HG03378 (cell line): Measurements from ENCODE around the gene CFAP157.

ENCODE experiments used
- ATAC-seq: cut with Tn5 transposase; IDR thresholded peaks from one replicate; pipeline ENCODE4 v1.9.1; 2021; ENCODE audit warnings: mild to moderate bottlenecking, moderate library complexity; ENCODE audit not compliant: unreplicated experiment

Gene CFAP157

DNA sequence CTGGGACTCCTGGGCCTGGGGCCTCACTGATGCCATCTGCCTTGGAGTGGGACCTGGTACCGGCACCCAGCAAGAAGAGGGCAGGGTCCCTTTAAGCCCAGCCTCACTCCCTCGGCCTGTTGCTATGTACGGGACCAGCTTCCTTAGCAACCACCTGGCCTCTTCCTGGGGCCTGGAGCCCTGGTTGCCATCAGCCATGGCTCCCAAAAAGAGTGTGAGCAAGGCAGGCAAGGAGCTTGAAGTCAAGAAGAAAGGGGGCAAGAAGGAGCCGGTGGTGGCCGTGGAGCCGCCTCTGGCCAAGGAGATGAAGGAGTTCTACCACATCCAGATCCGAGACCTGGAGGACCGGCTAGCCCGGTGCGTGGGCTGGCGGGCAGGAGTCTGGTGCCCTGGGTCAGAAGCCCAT is at the start of gene CFAP157:
CFAP157 (plus strand) TSS at position 153 of the 406 bp plus-strand sequence; CDS start at position 197, 44 bp downstream.
- ATAC-seq = no peak

DNA sequence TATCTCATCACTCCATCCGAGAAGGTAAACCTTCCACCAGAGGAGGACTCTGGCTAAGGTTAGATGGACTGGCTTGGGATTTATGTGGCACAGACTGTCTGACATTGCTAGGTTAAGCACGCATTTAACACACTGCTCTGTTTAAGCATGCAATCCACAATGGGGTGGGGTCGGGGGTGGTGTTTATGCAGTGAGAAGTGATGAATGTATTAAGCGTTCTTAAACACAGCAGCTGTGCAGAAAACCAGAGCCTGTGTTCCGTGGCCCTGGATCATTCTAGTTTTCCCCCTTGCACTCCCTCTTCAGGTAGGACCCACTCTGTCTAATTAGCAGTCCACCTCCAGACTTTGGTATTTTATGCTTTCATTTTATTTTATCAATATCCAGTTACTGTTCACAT is 48.4 kb upstream of the CFAP157 start:
- ATAC-seq = no peak

DNA sequence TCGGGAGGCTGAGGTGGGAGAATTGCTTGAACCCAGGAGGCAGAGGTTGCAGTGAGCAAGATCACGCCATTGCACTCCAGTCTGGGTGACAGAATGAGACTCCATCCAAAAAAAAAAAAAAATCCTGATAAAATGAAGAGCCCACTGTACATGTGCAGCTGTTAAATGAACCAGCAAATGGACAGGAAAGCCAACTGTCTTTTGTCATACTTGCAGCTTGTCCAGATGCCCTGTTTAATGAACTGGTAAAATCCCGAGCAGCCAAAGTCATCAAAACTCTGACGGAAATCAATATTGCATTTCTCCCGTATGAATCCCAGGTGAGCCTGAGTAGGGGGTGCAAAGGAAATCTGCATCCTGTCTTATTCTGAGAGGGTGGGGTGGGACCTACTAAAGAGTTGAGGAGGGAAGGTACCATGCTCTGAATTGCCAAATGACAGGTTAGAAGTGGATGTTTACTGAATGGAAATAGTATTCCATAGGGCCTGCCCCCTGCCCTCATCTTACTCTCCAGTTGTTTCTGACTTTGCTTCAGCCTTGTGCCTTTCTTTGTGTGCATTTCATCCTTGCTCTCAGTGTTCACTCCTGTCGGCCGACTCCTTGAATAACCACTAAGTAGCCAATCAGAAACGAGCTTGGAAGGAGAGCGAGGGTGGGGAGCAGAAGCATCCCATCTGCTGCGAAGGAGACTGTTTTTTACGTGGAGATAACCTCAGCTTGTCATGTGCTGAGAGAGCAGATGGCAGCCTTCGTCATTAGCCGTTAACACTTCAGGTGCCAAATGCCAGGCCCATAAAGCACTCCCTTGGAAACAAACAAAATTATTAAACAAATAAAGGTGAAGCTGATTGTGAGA is 45.7 kb upstream of the CFAP157 start:
- ATAC-seq = no peak

DNA sequence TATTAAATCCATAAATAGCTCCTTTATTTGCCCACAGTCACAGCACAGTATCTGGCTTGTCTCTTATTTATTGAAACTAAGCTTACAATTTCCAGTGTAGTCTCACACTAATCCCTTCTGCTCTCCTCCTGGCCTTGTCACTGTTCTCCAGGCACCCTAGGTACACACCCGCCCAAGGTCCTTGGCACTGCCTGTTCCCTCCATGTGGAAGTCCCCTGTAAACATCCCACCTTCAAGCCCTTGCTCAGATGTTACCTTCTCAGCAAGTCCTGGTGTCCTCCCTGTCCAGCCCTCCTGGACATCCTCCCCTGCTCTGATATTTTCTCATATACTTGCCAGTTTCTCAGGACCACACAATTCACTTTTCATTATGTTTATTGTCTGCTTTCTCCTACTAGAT is 44.2 kb upstream of the CFAP157 start:
- ATAC-seq = no peak

DNA sequence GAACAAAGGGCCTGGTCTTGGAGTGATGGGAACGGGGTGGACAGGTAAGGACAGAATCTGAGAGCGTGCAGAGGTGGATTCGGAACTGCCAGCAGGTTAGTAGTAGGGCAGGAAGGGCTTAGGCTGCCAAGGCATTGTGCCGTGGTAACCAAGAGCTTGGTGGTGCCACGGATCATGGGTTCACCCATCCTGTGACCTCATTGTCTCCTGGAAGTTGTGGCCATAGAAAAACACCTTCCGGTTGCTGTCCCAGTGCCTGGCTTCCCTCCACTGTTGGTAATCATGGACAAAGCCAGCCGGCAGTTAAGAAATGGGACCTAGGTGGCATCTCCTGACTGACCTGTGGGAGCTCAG is 42.5 kb upstream of the CFAP157 start:
- ATAC-seq = no peak

DNA sequence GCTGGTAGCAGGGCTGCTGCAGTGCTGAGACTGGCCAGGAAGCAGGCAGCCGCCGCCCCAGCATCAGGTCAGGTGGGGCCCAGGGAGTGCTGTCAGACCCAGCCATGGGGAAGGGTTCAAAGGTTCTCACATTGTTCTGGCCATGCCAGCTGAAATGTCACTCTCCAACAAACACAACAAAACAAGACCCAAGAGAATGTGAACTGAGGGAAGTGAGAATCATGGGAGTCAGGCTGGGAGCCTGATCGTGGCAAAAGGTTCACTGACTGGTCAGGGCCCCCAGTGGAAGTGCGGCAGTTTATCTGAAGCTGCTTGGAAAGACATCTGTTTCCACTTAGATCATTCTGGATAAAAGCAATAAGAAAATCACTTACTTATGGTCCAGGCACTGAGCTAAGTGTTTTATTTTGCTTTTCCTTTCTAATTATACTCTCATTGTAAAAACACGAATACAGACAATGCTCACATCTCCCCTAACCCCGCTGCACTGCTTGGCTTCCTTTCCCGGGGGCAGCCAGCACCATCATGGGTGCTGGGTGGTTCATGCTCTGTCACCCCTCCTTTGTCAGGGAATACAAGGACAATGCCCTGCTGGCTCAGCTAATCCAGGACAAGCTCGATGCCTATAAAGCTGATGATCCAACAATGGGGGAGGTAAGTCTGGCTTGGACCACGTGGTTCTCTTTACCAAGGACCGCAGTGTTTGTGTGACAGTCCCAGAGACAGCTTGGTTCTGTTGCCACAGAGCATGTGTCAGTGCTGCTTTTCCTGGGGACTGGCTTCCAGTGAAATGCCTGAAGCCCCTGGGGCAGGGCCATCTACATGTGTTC is 41.9 kb upstream of the CFAP157 start:
- no peak for ATAC-seq

DNA sequence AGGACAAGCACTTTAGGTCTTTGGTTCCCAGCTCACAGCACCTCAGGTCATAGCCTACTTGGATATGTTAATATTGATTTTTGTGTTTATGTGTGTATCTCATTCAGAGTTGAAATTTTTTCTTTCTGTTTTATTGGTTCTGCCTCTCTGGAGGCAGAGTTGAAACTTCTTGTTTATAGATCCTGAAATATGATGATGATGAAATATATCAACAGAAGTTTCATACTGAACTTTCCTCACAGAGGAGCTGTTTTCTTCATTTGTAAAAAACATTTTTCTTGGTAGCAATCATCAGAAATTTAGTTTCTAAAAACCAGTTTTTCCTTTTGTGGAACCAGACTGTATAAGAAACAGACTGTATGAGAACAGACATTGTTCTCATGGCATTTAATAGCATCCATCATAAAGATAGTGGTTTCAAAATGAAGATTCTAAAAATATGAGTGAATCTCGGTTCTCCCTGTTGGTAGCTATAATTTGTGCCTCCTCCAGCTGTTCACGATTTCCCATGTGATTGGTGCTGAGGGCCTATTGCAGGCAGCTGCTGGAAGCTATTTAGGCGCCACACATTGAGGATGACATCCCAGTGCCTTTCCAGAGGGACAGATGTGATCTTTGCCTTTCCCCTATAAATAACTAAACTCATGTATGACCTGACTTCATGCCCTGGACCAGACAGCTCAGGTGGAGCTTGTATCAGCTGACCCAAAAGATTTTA is 39.5 kb upstream of the CFAP157 start:
- ATAC-seq = no peak

DNA sequence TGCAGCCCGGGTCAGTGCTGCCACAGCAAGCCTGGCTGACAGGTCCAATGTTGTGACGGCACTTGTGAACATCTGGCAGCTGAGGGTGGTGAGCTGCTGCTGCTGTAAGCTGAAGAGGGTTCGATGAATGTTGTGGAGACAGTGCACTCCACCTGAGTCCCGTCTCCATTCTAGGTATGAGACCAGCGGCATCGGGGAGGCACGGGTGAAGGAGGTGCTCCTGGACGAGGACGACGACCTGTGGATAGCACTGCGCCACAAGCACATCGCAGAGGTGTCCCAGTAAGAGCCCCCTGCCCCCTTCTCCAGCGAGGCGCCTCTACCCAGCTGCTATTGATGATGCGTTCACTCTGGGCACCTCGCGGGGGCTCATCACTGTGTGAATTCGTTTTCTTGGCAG is 38.9 kb upstream of the CFAP157 start:
- ATAC-seq = no peak

DNA sequence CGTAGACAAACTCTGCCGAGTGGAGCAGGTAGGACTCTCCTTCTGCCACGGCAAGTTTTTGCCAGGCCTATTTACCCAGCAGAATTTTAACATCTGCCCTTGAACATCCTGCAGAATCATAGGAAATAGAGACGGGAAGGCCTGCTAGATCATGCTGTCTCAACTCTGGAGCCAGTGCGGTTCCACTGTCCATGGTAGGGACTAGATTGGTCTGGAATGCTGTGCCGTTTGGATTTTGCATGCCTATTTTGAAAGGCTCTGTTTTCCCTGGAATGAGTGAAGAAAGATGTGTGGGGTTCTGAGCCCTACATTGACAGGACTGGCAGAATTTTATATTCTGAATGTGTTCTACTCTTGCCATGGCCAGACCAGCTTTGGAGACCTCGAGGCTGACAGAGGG is 33.6 kb upstream of the CFAP157 start:
- ATAC-seq = no peak

DNA sequence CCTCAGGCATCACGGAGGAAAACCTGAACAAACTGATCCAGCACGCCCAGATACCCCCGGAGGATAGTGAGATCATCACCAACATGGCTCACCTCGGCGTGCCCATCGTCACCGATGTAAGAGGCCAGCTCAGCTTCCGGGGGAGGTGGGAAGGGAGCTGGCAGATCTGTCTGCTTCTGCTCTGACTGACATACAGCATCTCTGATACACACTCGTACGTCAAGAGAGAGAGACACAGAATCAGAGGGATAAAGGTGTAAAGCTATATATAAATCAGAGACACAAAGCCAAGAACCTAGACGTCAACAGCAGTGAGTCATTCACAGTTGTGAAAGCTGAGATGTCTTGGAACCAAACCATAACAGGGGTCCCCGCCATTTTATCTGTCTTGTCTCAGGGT is 30.1 kb upstream of the CFAP157 start:
- no peak for ATAC-seq

DNA sequence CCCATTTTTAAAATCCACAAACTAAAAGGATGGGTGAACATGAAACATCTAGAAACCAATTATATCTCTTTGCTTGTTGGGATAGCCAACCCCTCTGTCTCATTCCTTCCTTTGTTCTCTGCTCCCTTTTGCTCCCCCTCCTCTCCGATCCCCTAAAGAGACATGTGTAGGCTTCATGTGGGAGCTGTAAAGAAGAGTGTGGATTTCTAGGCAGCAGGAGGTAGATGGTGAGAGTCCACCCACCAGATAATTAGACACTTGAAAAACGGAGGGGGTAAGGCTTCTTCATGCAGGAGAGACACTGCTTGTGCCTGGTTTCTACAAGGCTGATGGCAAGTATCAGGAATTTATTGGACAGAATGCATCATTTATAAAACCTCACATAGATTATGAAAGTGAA is 27.3 kb upstream of the CFAP157 start:
- no peak for ATAC-seq

DNA sequence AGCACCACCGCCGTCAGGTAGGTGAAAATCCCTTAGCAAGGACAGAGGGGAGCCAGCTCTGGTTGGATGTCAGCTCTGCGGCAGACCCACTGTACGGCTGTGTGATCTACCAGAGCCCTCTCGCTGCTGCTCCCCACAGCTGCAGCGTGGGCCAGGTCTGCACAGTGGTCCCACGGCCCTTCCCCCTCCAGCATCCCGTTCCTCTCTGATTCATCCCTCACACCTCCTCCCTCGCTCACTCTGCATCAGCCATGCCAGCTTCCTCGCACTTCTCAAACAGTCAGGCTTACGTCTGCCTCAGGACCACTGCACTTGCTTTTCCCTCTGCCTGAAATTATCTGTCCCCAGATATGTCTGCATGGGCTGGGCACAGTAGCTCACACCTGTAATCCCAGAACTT is 26.6 kb upstream of the CFAP157 start:
- no peak for ATAC-seq

DNA sequence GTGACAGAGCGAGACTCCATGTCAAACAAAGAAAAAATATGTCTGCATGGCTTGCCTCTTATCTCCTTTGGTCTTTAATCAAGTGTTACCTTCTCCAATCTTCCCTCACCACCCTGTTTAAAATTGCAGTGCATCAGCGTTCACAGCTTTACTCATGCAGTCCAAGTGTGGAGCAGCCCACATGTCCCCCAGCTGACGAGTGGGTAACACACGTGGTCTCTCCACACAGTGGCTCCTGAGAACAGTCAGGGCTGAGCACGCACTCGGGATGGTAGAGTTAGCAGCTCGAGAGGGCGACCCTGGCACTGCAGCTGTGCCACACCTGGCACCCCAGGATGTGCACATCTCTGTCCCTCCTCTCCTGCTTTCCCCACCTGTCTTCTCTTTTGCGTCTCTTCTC is 25.9 kb upstream of the CFAP157 start:
- no peak for ATAC-seq

DNA sequence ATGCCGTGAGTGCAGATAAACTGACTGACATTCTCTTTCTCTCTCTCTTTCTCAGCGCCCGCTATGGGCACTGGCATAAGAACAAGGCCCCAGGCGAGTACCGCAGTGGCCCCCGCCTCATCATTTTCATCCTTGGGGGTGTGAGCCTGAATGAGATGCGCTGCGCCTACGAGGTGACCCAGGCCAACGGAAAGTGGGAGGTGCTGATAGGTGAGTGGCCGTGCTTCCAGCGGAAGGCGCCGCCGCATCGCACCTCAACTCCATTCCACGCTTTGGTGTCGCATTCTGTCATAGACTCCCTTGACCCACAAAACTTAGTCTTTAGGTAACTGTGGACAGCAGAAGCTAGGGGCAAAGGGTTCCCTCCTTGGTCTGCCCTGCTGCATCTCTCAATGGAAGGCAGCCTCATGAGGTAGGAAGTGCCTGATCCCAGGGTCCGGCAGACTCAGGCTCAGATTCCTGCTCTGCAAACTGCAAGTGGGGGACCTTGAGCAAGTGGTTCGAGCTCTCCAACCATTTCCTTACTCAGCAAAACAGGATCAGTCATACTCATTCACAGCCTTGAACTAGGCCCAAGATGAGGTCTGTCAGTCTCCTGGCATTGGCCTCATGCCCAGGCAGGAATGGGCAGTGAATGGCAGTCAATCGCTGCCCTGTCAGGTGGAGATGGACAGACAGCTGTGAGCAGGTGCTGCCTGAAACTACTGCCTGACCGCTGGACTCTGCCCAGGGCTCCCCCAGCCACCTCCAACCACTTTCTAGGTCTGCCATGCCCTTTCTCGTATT is 24.2 kb upstream of the CFAP157 start:
- no peak for ATAC-seq

DNA sequence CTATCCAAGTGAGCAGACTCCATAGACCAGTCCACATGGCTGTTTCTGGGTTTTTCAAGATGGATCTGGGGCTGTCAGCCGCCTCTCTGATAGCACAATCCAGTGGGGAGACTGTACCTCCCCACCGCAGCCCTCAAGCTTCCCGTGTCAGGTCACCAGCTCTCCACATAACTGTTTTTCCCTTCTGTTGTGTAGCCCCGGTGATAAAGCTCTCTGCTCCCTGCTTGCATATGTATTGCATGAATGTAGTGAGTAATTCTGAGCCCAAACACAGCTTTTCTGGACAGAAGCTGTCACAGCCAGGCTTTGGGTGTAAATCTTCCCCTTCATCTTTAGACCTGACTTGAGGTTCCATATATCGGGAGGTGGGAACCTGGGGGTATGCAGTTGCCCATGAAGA is 23.1 kb upstream of the CFAP157 start:
- ATAC-seq = no peak

DNA sequence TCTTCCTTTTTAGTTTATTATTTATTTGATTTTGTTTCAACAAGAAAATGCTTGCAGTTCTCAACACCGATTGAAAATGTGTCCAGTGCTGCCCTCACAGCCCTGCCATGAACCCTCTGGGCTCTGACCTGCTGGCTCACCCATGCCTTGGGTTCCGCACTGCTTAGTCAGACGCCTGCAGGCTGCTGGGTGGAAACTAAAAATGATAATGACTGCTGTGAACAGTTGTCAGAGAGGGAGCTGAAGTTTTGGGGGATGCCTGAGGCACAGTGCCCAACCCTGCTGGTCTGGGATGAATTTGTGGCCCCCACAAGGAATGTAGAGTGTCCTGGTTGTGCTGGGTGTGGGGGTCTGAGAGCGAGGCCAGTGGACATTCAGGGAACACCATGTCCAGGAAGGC is 22.2 kb upstream of the CFAP157 start:
- no peak for ATAC-seq

DNA sequence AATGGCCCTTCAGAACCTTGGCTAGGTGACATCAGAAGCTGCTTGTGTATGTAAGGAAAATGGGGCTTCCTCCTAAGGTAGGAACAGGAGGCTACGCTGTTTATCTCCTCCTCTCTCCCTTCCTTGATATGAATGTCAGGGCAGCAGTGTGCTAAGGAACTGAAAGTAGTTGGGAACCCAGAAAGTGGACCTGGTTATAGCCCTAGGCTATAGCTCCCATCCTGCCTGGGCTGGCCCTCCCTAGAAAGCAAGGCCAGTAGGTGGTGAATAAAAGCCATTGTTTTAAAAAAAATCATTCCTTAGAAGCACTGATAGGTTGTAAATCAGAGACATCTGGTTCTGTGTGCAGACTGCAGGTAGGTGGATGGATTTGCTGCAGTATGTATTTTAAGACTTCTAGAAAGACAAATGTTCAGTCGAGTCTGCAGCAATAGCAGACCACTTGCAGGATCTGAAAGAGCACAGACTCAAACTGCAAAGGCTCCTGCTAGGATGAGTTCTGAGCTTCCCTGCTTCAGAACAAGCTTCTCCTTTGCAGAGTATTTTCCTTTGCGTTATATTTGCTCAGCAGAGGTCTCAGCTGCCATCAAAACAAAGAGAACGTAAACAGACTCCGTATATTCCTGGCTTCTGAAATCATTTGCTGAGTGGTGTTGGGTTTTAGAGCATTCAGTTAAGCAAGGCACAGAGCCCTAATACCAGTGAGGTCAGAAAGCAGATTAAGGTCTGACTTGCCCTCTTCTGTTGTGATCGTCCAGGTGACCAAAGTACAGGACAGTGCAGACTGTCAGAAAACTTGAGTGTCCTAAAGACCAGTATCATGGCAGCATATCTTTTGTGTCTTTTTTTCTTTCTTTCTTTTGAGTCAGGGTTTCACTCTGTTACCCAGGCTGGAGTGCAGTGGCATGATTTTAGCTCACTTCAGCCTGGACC is 20.1 kb upstream of the CFAP157 start:
- no peak for ATAC-seq

DNA sequence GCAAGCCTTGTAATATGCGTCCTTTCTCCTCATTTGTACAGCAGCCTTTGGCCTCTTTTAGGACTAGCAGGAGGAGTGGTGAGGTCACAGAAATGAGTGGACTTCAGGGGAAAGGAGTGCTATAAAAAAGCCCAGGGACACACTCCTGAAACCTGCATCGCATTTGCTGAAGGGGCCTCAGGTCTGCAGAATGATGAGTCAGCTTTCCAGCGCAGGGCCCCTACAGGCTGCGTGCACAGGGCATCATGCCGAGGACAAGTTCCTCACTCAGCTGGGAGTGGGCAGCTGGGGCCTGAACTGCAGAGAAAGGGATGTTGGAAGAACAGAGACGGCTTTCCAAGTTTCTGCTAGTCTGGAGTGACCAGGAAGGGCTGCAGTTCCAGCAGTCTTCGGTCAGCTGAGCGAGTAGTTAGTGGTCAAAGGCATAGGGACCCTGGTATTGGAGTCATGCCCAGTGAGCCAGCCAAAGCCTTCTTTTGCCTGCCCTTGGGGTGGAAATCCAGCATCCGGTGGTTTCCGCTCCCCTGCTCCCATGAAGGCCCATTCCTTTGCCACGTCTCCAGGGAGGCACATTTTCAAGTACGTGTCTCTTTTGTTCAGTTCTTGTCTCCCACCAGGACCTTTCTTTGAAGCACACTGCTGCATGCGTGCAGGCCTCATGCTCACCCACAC is 17.3 kb upstream of the CFAP157 start:
- ATAC-seq = no peak

DNA sequence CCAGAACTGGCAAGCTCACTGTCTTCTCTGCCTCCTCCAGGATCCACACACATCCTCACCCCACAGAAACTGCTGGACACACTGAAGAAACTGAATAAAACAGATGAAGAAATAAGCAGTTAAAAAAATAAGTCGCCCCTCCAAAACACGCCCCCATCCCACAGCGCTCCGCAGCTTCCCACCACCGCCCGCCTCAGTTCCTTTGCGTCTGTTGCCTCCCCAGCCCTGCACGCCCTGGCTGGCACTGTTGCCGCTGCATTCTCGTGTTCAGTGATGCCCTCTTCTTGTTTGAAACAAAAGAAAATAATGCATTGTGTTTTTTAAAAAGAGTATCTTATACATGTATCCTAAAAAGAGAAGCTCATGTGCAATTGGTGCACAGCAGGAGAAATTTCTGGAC is 16.1 kb upstream of the CFAP157 start:
- no peak for ATAC-seq
